OCI-LY1 (cell line): ENCODE measurements around the gene DGCR2.

Source experiments
- H2AFZ ChIP-seq: fragments of 200-600 bp; sonication (generic), shearing (Covaris generic); 2 replicates; pipeline ENCODE4 v1.6.0; 2014; ENCODE audit warnings: antibody characterized with exemption, mild to moderate bottlenecking, low read length
- H3F3A ChIP-seq: fragments of 200-600 bp; sonication (generic), shearing (Covaris generic); 2 replicates; pipeline ENCODE4 v1.6.0; 2014; ENCODE audit warnings: mild to moderate bottlenecking, antibody characterized with exemption, low read length, moderate library complexity; ENCODE audit not compliant: insufficient read depth
- H3K27ac ChIP-seq: fragments of 200-600 bp; sonication (generic); 2 replicates; pipeline ENCODE4 v1.5.1; 2014; ENCODE audit warnings: low read length, mixed run types, mild to moderate bottlenecking, low read depth; ENCODE audit not compliant: poor library complexity, severe bottlenecking
- H3K27me3 ChIP-seq: fragments of 200-600 bp; sonication (generic); 2 replicates; pipeline ENCODE4 v1.6.0; 2014; ENCODE audit warnings: antibody characterized with exemption, mild to moderate bottlenecking, low read length, moderate library complexity; ENCODE audit not compliant: insufficient read depth
- H3K36me3 ChIP-seq: fragments of 200-600 bp; sonication (generic); 2 replicates; pipeline ENCODE4 v1.6.1; 2014; ENCODE audit warnings: mild to moderate bottlenecking, antibody characterized with exemption, low read length, moderate library complexity, mixed read lengths; ENCODE audit not compliant: insufficient read depth
- H3K4me1 ChIP-seq: fragments of 200-600 bp; sonication (generic); 2 replicates; pipeline ENCODE4 v1.5.1; 2014; ENCODE audit warnings: mild to moderate bottlenecking, low read length, moderate library complexity; ENCODE audit not compliant: insufficient read depth, severe bottlenecking
- H3K4me2 ChIP-seq: fragments of 200-600 bp; sonication (generic), shearing (Covaris generic); 2 replicates; pipeline ENCODE4 v1.6.1; 2014; ENCODE audit warnings: low read length
- H3K4me3 ChIP-seq: fragments of 200-600 bp; sonication (generic); 2 replicates; pipeline ENCODE4 v1.5.1; 2014; ENCODE audit warnings: low read length, low read depth, mild to moderate bottlenecking, mixed read lengths; ENCODE audit not compliant: poor library complexity, severe bottlenecking
- H3K79me2 ChIP-seq: fragments of 200-600 bp; shearing (Covaris generic); 2 replicates; pipeline ENCODE4 v1.6.1; 2016; ENCODE audit warnings: mixed run types, low read length, mixed read lengths; ENCODE audit not compliant: insufficient read depth
- H3K9ac ChIP-seq: fragments of 200-600 bp; sonication (generic), shearing (Covaris generic); 2 replicates; pipeline ENCODE4 v1.6.1; 2014; ENCODE audit warnings: mild to moderate bottlenecking, low read length, mixed read lengths
- H3K9me2 ChIP-seq: fragments of 200-600 bp; sonication (generic), shearing (Covaris generic); 2 replicates; pipeline ENCODE4 v1.6.1; 2014; ENCODE audit warnings: low read depth, mild to moderate bottlenecking, low read length, mixed read lengths
- H3K9me3 ChIP-seq: fragments of 200-600 bp; shearing (Covaris generic); 2 replicates; pipeline ENCODE4 v1.6.1; 2014; ENCODE audit warnings: low read length, mixed read lengths
- H4K20me1 ChIP-seq: fragments of 200-600 bp; sonication (generic), shearing (Covaris generic); 2 replicates; pipeline ENCODE4 v1.6.0; 2016; ENCODE audit warnings: mild to moderate bottlenecking, low read length; ENCODE audit not compliant: insufficient read depth
- CTCF ChIP-seq: fragments of 200-600 bp; sonication (generic), shearing (Covaris generic); IDR thresholded peaks from 2 replicates; pipeline ENCODE4 v1.5.1; 2017; ENCODE audit warnings: mild to moderate bottlenecking, antibody characterized with exemption, low read length, moderate library complexity, mixed read lengths
- EZH2 ChIP-seq: fragments of 200-600 bp; sonication (generic), shearing (Covaris generic); IDR thresholded peaks from 2 replicates; pipeline ENCODE4 v1.8.0; 2017; ENCODE audit warnings: borderline replicate concordance, mixed run types, mild to moderate bottlenecking, antibody characterized with exemption, low read length, moderate library complexity, mixed read lengths

DGCR2 gene

GRCh38 chr22:19090586-19091127 is 31.6 kb downstream of the DGCR2 start:
- peaks cover 3% of the 10 kb centered on the region; the same call in 1 of the 2 replicates for H3K79me2 ChIP-seq
- no peak overlapping the region for H3K9ac ChIP-seq
- no peak overlapping the region for H3K27ac ChIP-seq
- no peaks in the 10 kb centered on the region for H3K9me2 ChIP-seq
- H3K36me3 ChIP-seq: peaks cover 15% of the 10 kb centered on the region; the same call in 1 of the 2 replicates
- H3K4me2 ChIP-seq: no peak overlapping the region
- TF ChIP-seq EZH2 (no peak), CTCF (no peak)
- no peak overlapping the region for H2AFZ ChIP-seq
- H3K4me3 ChIP-seq: no peak overlapping the region
- H3K27me3 ChIP-seq: no peaks in the 10 kb centered on the region
- peaks cover 10% of the 10 kb centered on the region for H3K4me1 ChIP-seq
- H4K20me1 ChIP-seq: no peaks in the 10 kb centered on the region
- H3K9me3 ChIP-seq: no peaks in the 10 kb centered on the region
- H3F3A ChIP-seq: no peaks in the 10 kb centered on the region

- Histone ChIP-seq H3K4me3 (no peak overlapping the region), H3K27me3 (no peaks in the 10 kb centered on the region), H3K4me2 (no peak overlapping the region), H3K9ac (no peak overlapping the region), H3K27ac (no peak overlapping the region), H3F3A (no peaks in the 10 kb centered on the region), H3K79me2 (peaks cover 3% of the 10 kb centered on the region; the same call in 1 of the 2 replicates), H3K4me1 (peaks cover 15% of the 10 kb centered on the region), H4K20me1 (no peaks in the 10 kb centered on the region), H3K36me3 (peaks cover 15% of the 10 kb centered on the region; the same call in 1 of the 2 replicates), H3K9me3 (no peaks in the 10 kb centered on the region), H2AFZ (no peak overlapping the region), H3K9me2 (no peaks in the 10 kb centered on the region)
- TF ChIP-seq CTCF: no peak
- no peak for TF ChIP-seq EZH2
Measured at GRCh38 chr22:19090183-19090582, 32.0 kb downstream of the DGCR2 start.

- H4K20me1 ChIP-seq: no peaks in the 10 kb centered on the region
- no peak overlapping the region for H2AFZ ChIP-seq
- H3K4me2 ChIP-seq: no peak overlapping the region
- H3K27me3 ChIP-seq: no peaks in the 10 kb centered on the region
- no peaks in the 10 kb centered on the region for H3F3A ChIP-seq
- H3K79me2 ChIP-seq: no peaks in the 10 kb centered on the region
- no peak overlapping the region for H3K27ac ChIP-seq
- H3K9ac ChIP-seq: no peak overlapping the region
- H3K9me2 ChIP-seq: no peaks in the 10 kb centered on the region
- H3K4me1 ChIP-seq: peaks cover 16% of the 10 kb centered on the region
- no peak for TF ChIP-seq EZH2
- peaks cover 10% of the 10 kb centered on the region; the same call in 1 of the 2 replicates for H3K36me3 ChIP-seq
- H3K4me3 ChIP-seq: no peak overlapping the region
- H3K9me3 ChIP-seq: no peaks in the 10 kb centered on the region
Measured at GRCh38 chr22:19088866-19089595, 33.2 kb downstream of the DGCR2 start.
